Activated T-helper 1 cell treated with anti-CD3 and anti-CD28 coated beads, Interleukin-12 subunit alpha, Interleukin-12 subunit beta, Interleukin-2, Interleukin-4 antibody, amounts not matched to agents 30 ng/mL and 10 ng/mL and 1 ng/mL, durations not matched to agents 14 hours and 24 hours and 36 hours (primary cell): ENCODE data around the gene ACTL6B. TPM values are rescaled to one million over a fixed set of nuclear protein-coding genes. Genes with fewer than 3 reads are reported as not detected.

Experiments
- DNase-seq: peaks from one replicate; pipeline ENCODE4 v3.0.0; 2021; ENCODE audit warnings: low spot score
- H3K27ac Mint-ChIP-seq: one replicate; pipeline ENCODE4 v1.8.0; 2021; ENCODE audit warnings: mild to moderate bottlenecking, mixed read lengths
- H3K27me3 Mint-ChIP-seq: one replicate; pipeline ENCODE4 v1.8.0; 2022; ENCODE audit warnings: mild to moderate bottlenecking, moderate library complexity, mixed read lengths; ENCODE audit not compliant: insufficient read depth
- H3K36me3 Mint-ChIP-seq: one replicate; pipeline ENCODE4 v1.8.0; 2021; ENCODE audit warnings: low read depth, mixed read lengths
- H3K4me1 Mint-ChIP-seq: one replicate; pipeline ENCODE4 v1.8.0; 2021; ENCODE audit warnings: low read depth, mixed read lengths
- H3K4me3 Mint-ChIP-seq: one replicate; pipeline ENCODE4 v1.8.0; 2021; ENCODE audit warnings: mild to moderate bottlenecking, moderate library complexity, mixed read lengths
- H3K9me3 Mint-ChIP-seq: one replicate; pipeline ENCODE4 v1.8.0; 2021; ENCODE audit warnings: mixed read lengths
- intact Hi-C: fragments of 100-400 bp; cut with micrococcal nuclease; formaldehyde crosslinking; loops from one replicate; pipeline ENCODE4 v1.15.1; 2024
- total RNA-seq: library from RNA; stranded (reverse); gene quantifications from 2 replicates; pipeline ENCODE4 v1.2.3, GENCODE V29; 2022

The ACTL6B gene
- total RNA-seq, 1 donor from 2014 or later, result not detected

DNA sequence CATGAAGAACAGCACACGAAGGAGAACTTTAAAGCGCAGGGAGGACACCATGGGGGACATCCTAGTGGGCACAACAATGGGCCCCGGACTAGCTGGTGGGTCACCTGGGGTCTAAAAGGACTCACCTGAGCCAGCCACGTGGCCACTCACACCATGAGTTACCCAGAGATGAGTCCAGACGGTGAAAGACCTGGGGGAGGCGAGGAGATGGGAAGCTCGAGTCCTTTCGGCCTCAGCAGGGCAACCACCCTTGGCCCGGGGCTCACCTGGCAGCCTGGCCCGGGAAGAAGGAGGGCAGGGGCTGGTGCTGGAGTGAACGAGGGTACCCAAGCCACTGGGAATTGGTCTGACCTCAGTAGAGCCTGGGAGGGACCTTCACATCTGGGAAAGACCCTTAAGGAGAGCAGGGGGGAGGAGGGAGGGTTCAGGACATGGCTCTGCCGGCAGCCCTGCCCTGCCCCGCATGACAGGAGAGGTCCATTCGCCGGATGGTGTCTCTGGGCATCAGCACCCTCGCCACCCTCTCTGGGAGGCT lies 32.1 kb upstream of the ACTL6B start:
- intact Hi-C loops, result no loop called here

DNA sequence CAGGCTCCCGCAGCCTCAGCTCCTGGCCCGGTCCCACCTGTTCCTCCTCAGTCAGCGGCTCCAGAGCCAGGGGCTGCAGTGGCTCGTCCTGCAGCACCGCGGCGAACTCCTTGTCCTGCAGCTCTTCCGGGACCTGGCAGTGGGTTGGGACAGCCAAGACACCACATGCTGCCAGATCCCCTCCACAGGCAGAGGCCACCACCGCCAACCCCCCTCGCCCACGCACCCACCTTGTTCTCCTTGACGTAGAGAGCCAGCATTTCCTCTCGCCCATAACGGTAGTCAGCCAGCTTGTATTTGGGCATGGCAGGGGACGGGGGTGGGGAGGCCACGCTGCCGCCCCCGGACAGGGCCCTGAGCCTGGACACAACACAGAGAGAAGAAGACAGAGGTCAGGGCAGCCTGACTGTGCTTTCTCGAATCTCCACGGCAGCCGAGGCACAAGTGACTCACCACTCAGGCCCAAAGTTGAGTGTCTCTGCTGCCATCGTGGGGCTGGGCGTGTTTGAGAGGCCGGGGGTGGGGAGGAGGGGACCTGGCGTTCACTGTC lies 31.6 kb upstream of the ACTL6B start:
- H3K4me1 Mint-ChIP-seq, result peaks cover 14% of the 10 kb centered on the region
- H3K4me3 Mint-ChIP-seq, result no peak overlapping the region
- H3K9me3 Mint-ChIP-seq, result no peaks in the 10 kb centered on the region
- H3K27ac Mint-ChIP-seq, result no peak overlapping the region
- H3K27me3 Mint-ChIP-seq, result peaks cover under 1% of the 10 kb centered on the region
- no peak for DNase-seq
- intact Hi-C loops, result no loop called here
- H3K36me3 Mint-ChIP-seq, result peaks cover 21% of the 10 kb centered on the region

More for the DNA sequence above, 32.1 kb upstream of the ACTL6B start:
- H3K9me3 Mint-ChIP-seq, result no peaks in the 10 kb centered on the region
- no peak for DNase-seq
- peaks cover 23% of the 10 kb centered on the region for H3K36me3 Mint-ChIP-seq
- no peak overlapping the region for H3K4me3 Mint-ChIP-seq
- no peak overlapping the region for H3K27ac Mint-ChIP-seq
- H3K27me3 Mint-ChIP-seq, result peaks cover 6% of the 10 kb centered on the region
- peaks cover 20% of the 10 kb centered on the region for H3K4me1 Mint-ChIP-seq

DNA sequence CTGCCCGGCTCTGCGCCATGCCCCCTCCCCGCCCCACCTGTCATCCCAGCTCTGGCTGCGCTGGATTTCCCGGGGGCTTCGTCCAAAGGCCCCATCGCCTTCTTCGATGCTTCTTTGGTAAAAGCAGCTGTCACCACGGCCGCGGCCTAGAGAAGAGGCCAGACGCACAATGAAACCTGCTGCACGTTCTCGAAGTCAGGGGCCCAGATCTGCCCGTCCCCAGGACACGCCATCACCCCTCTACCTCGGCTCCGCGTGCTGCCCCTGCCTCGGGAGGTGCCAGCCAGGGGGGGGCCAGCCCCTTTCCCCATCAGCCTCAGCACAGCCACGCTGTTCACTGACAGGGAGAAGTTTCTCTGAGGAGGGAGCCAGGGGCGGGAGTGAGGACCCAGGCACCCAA lies 31.0 kb upstream of the ACTL6B start:
- H3K4me1 Mint-ChIP-seq, result peaks cover 9% of the 10 kb centered on the region
- intact Hi-C loops, result no loop called here
- no peak for DNase-seq

DNA sequence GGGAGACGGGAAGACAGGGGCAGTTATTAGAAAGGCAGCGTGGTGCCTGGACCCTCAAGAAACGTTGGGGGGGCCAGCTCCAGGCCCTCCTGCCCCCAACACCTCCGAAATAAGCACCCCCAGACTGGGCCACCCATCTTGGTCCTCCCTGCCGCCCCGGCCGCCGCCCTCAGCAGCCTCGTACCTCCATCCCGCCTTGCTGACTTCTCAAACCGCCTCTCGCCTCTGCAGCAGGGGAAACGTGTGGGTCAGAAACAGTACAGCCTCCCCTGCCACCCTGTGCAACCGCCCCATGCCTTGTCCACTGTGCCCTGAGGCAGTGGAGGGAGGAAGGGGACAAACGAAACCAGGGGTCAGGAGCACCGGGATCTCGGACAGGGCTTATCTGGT lies 30.6 kb upstream of the ACTL6B start:
- Mint-ChIP-seq H3K27ac (no peak overlapping the region), H3K27me3 (no peaks in the 10 kb centered on the region), H3K9me3 (no peaks in the 10 kb centered on the region), H3K4me3 (no peak overlapping the region), H3K4me1 (peaks cover 4% of the 10 kb centered on the region), H3K36me3 (peaks cover 20% of the 10 kb centered on the region)
- intact Hi-C loops, result no loop called here
- DNase-seq, result no peak

More for the DNA sequence above, 31.0 kb upstream of the ACTL6B start:
- H3K4me3 Mint-ChIP-seq, result no peak overlapping the region
- H3K9me3 Mint-ChIP-seq, result no peaks in the 10 kb centered on the region
- no peaks in the 10 kb centered on the region for H3K27me3 Mint-ChIP-seq
- peaks cover 20% of the 10 kb centered on the region for H3K36me3 Mint-ChIP-seq
- H3K27ac Mint-ChIP-seq, result no peak overlapping the region

DNA sequence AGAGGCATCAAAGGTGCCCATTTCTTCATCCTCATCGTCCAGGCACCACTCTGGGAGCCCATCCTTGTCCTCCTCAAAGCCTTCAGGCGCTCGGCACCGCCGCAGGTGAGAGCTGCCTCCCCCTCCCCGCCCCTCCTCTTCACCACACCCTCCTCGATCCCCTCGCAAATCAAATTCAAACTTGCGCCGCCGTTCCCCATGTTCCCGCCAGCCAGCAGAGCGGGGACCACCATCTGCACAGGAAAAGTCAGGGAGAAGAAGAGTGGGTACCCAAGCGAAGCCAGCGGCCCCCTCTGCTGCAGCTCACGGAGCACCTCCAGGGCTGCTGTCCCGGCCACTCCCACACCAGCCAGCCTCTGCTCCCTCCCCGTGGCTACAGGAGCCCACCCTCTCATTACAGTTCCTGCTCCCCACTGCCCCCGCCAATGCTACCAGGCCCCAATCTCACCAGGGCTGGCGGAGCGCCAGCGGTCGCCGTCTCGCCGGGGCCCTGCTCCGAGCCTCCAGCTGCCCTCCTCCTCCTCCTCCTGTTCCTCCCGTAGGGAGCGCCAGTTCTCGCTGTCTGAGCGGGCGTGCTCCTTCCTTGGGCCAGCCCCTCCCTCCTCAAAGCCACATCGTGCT lies 30.1 kb upstream of the ACTL6B start:
- no peak overlapping the region for H3K27ac Mint-ChIP-seq
- H3K36me3 Mint-ChIP-seq, result peaks cover 17% of the 10 kb centered on the region
- no peaks in the 10 kb centered on the region for H3K27me3 Mint-ChIP-seq
- H3K9me3 Mint-ChIP-seq, result no peaks in the 10 kb centered on the region
- no peak for DNase-seq
- no peak overlapping the region for H3K4me3 Mint-ChIP-seq
- intact Hi-C loops, result no loop called here
- no peaks in the 10 kb centered on the region for H3K4me1 Mint-ChIP-seq

DNA sequence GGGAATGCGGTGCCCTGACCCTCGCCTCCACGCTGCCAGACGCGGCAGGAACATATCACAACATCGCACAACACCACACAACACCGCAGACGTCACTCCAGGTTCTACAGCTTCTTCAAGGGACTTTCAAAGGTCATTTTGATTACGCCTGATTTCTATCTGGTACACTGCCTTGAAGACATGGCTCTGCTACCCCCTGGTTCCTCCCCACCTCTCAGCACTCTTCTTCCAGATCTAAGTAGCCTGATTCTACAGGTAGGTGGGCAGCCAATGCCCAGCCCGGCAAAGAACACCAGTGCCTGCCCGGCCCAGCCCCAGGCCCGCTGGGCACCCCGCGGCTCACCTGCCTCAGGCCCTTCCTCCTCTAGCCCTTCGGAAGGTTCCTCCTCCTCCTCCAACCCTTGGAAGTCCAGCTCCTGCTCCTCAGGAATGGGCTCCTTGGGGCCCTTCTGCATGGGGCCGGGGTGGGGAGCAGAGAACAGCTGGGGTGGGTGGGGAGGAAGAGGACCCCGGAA lies 29.4 kb upstream of the ACTL6B start:
- Mint-ChIP-seq H3K4me3 (no peak overlapping the region), H3K27ac (no peak overlapping the region), H3K27me3 (no peaks in the 10 kb centered on the region), H3K36me3 (peaks cover 17% of the 10 kb centered on the region), H3K4me1 (no peaks in the 10 kb centered on the region), H3K9me3 (no peaks in the 10 kb centered on the region)
- DNase-seq, result no peak
- intact Hi-C loops, result no loop called here

DNA sequence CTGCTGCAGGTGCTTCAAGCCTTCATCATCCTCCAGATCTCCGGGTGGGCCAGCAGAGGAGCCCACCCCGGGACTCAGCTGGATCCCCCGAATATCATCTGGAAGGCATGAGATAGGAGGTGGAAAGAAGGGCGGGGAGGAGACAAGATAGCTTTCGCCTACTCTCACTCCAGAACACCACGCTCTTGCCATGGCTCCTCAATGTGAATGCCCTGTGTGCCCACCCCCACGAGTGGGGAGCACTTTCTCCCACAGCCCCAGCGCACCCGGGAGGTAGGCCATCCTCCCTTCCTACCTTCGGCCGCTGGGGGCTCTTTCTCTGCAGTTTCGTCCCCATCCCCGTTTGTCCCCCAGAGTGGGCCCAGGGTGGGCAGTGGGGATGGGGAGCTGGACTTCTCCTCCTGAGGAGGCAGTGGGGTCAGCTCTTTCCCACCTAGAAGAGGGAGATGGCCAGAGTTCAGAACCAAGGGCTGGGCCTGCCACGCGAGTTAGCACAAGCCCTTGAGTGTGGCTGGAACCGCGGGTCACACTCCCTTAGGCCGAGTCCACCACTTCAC lies 28.9 kb upstream of the ACTL6B start:
- Mint-ChIP-seq H3K4me1 (peaks cover 2% of the 10 kb centered on the region), H3K36me3 (peaks cover 17% of the 10 kb centered on the region), H3K27ac (no peak overlapping the region), H3K4me3 (no peak overlapping the region), H3K27me3 (no peaks in the 10 kb centered on the region), H3K9me3 (no peaks in the 10 kb centered on the region)
- intact Hi-C loops, result no loop called here
- DNase-seq, result no peak

DNA sequence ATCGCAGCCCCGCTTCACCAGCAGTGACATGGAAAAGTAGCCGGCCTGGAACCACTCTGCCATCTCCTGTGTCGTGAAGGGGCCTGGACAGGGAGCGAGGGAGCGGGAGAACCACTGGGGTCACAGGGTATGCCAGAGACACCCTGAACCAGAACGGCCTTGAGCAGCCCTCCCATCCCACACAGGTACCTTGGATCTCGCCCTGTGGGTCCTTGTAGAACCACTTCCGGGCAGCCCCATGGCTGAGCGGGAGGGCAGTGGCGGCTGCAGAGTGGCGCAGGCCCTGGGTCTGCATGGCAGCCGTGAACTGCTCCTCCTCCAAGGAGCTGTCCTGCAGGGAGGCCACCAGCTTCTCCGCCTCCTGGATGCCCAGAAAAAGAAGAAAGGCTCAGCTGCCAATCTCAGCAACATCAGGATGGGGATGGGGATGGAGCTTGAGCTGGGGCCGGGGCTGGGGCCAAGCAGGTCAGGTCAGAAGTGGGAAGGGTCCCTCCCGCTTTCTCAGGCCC lies 28.3 kb upstream of the ACTL6B start:
- Mint-ChIP-seq H3K4me3 (no peak overlapping the region), H3K36me3 (peaks cover 17% of the 10 kb centered on the region), H3K27ac (no peak overlapping the region), H3K27me3 (no peaks in the 10 kb centered on the region), H3K9me3 (no peaks in the 10 kb centered on the region), H3K4me1 (peaks cover 5% of the 10 kb centered on the region)
- intact Hi-C loops, result no loop called here
- DNase-seq, result no peak

DNA sequence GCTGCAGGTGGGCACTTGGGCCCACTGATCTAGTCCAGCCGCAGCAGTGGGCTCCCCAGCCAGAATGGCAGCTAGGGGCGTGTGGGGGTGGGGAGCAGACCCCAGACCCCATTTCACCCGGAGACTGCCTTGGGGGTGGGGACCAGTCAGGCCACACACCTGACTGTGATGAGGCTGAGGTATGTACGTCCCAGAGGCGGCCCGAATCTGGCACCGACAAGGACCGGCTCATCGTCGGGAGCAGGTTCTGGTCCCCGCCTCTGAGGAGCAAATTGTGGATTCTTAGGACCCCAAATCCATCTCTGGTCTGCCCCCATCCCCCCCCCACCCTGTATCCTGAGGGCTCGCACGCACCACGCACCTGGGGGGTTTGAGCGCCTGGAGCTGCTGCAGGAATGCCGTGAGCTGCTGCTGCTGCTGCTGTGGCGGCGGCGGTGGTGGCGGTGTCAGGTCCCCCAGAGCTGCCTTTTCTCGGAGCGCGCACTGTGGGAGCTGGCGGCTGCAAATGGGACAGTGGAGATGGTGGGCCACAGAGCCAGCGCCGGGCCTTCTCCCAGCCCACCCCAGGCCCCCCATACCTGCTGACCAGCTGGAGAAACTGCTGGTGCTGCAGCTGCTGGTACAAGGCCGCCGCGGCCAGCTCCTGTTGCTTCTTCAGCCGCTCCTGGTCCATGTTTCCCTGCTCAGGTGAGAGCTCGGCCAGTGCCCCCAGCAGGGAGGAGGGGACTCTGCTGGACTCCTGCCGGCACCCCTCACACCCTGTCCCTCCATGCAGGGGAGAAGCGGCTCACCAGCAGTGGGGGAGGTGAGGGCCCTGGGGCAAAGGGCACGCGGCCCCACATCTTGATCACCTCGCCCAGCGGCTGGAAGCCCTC lies 27.6 kb upstream of the ACTL6B start:
- Mint-ChIP-seq H3K27me3 (no peaks in the 10 kb centered on the region), H3K4me3 (no peak overlapping the region), H3K4me1 (peaks cover 5% of the 10 kb centered on the region), H3K36me3 (peaks cover 20% of the 10 kb centered on the region), H3K9me3 (no peaks in the 10 kb centered on the region), H3K27ac (no peak overlapping the region)
- intact Hi-C loops, result no loop called here
- no peak for DNase-seq

DNA sequence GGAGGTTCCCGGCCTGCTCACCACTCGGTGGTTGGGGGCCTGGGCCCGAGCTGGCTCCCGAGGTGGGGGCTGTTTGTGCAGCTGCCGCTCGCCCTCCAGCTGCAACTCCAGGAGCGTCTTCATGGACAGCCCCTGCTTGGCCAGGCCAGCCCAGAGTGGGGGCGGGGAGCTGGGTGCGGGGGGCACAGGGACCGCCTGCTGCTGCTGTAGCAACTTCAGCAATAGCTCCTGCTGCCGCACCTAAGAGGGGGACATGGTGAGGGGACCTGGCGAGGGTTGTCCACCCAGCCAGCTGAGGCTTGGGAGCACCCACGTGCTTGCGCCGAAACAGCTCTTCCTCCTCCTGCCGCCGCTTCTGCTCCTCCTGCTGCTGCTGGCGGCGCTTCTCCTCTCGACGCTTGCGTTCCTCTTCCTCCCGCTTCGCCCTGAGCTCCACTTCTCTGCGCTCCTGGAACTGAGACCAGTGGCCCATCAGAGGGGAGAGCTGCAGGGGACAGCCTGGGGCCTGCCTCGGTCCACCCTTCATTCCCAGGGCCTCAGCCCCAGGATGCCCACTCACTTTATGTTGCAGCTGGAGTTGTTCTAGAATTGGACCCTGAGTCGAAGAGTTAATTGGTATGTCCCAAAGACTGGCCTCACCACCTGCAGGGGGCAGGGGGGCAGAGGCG lies 26.9 kb upstream of the ACTL6B start:
- Mint-ChIP-seq H3K27ac (no peak overlapping the region), H3K4me1 (peaks cover 5% of the 10 kb centered on the region), H3K36me3 (peaks cover 25% of the 10 kb centered on the region), H3K9me3 (no peaks in the 10 kb centered on the region), H3K4me3 (no peak overlapping the region), H3K27me3 (no peaks in the 10 kb centered on the region)
- intact Hi-C loops, result no loop called here
- DNase-seq, result no peak

DNA sequence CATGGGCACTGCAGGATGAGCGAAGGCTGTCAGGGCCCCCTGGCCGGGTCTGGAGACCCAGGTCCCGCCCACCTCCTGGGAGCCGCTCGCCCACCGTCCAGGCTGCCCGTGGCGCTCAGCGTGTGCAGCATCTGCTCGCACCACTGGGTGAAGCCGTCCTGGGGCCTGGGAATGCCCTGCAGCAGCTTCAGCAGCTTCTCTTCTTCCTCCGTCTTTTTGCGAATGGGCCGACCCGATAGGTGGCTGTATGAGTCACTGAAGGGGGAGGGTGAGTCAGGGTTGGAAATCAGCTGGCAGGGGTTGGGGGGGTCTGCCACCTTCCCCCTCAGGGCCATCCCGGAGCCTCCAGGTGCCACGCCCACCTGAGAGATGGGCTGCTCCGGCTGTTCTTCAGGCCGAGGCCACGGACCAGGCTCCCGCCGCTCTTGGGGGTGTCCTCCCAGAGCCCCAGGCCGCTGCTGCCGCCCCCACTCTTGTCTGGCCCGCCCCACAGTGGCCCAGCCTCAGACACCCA lies 26.0 kb upstream of the ACTL6B start:
- Mint-ChIP-seq H3K27ac (no peak overlapping the region), H3K36me3 (peaks cover 24% of the 10 kb centered on the region), H3K4me1 (peaks cover 9% of the 10 kb centered on the region), H3K4me3 (no peak overlapping the region), H3K27me3 (no peaks in the 10 kb centered on the region), H3K9me3 (no peaks in the 10 kb centered on the region)
- intact Hi-C loops, result no loop called here
- DNase-seq, result no peak
